Panc1 (cell line): ENCODE data around the gene SMIM38. TPM values are rescaled to one million over a fixed set of nuclear protein-coding genes. Genes with fewer than 3 reads are reported as not detected.

Experiments used
- ATAC-seq: fragments of 200-7000 bp; cut with Tn5 transposase; 2 replicates; pipeline ENCODE4 v1.9.1; 2020; ENCODE audit warnings: mild to moderate bottlenecking, moderate library complexity
- BruUV-seq: library from RNA; stranded (reverse); fragments of 400-500 nt; replicated peaks from 2 replicates; lab custom pipeline; 2021; lab: Mats Ljungman, UMichigan
- CTCF ChIA-PET: fragments of 300-600 bp; sonication (Branson Sonifier 250); formaldehyde crosslinking; loops from one replicate; lab custom pipeline; 2022; ENCODE audit warnings: antibody characterized with exemption; lab: Charles Lee
- POLR2A ChIA-PET: fragments of 300-600 bp; sonication (Branson Sonifier 250); formaldehyde crosslinking; loops from one replicate; lab custom pipeline; 2022; ENCODE audit warnings: antibody characterized with exemption; lab: Charles Lee
- DNase-seq: peaks from one replicate; pipeline ENCODE4 v3.0.0-alpha.2; 2010; ENCODE audit warnings: low read depth, low spot score
- H3K27ac ChIP-seq: 2 replicates; pipeline ENCODE4 v1.5.1; 2011; ENCODE audit warnings: mild to moderate bottlenecking, low read length, inconsistent platforms
- H3K27me3 ChIP-seq: fragments of 200-500 bp; sonication (Bioruptor generic); 2 replicates; pipeline ENCODE4 v1.6.0; 2014; ENCODE audit warnings: low read length, inconsistent platforms; ENCODE audit not compliant: control insufficient read depth, insufficient read depth
- H3K36me3 ChIP-seq: fragments of 200-500 bp; sonication (Bioruptor generic); 2 replicates; pipeline ENCODE4 v1.5.1; 2014; ENCODE audit warnings: inconsistent platforms, mild to moderate bottlenecking, low read length, moderate library complexity; ENCODE audit not compliant: control insufficient read depth, insufficient read depth
- H3K4me1 ChIP-seq: 2 replicates; pipeline ENCODE4 v1.5.1; 2011; ENCODE audit warnings: inconsistent platforms, mild to moderate bottlenecking, low read length, moderate library complexity; ENCODE audit not compliant: control insufficient read depth, insufficient read depth
- H3K4me3 ChIP-seq, 2 experiments: 2 replicates each; pipeline ENCODE4 v1.5.1; 2011 to 2012; ENCODE audit warnings: low read depth in 2 of 2, low read length in 2 of 2, mild to moderate bottlenecking in 2 of 2, inconsistent platforms in 1 of 2, moderate library complexity in 1 of 2
- H3K9me3 ChIP-seq: fragments of 200-500 bp; sonication (Bioruptor generic); 2 replicates; pipeline ENCODE4 v1.5.1; 2014; ENCODE audit warnings: low read depth, mild to moderate bottlenecking, inconsistent platforms, low read length, moderate library complexity; ENCODE audit not compliant: control insufficient read depth, insufficient read depth
- CTCF ChIP-seq: fragments of 450-650 bp; IDR thresholded peaks from 2 replicates; pipeline ENCODE4 v1.5.1; 2017; ENCODE audit warnings: mild to moderate bottlenecking
- POLR2AphosphoS5 ChIP-seq: IDR thresholded peaks from 2 replicates; pipeline ENCODE4 v1.6.1; 2012; ENCODE audit warnings: mild to moderate bottlenecking, low read depth, low read length, moderate library complexity
- REST ChIP-seq, 2 experiments: IDR thresholded peaks; 2 replicates each; pipeline ENCODE4 v1.6.1; 2011 to 2012; ENCODE audit warnings: low read depth in 2 of 2, control low read depth in 1 of 2, low read length in 1 of 2, mild to moderate bottlenecking in 1 of 2, moderate library complexity in 1 of 2; ENCODE audit not compliant: insufficient read depth in 1 of 2
- SIN3A ChIP-seq: IDR thresholded peaks from 2 replicates; pipeline ENCODE4 v1.6.1; 2012; ENCODE audit warnings: low read depth, mild to moderate bottlenecking, low read length, moderate library complexity, borderline replicate concordance; ENCODE audit not compliant: insufficient read depth
- TCF7L2 ChIP-seq: IDR thresholded peaks from 2 replicates; pipeline ENCODE4 v1.6.1; 2011; ENCODE audit warnings: mild to moderate bottlenecking, low read depth, low read length, inconsistent platforms
- in situ Hi-C: cut with HindIII; loops from 2 replicates; pipeline ENCODE4 v1.10.0; 2016; ENCODE audit warnings: low sequenced_read_pairs, low pct_unique_long_range_greater_than_20kb
- intact Hi-C: fragments of 100-400 bp; cut with micrococcal nuclease; formaldehyde crosslinking; loops from one replicate; pipeline ENCODE4 v1.10.0; 2022; ENCODE audit not compliant: unreplicated experiment
- total RNA-seq: library from RNA; stranded (reverse); gene quantifications from one replicate; pipeline ENCODE4 v1.2.1, GENCODE V29; 2021; ENCODE audit not compliant: unreplicated experiment

The SMIM38 gene
- total RNA-seq, 1 experiment from 2014 or later, result 0.46 TPM

- H3K36me3 ChIP-seq, result no peaks in the 10 kb centered on the region
- ATAC-seq (no peak), DNase-seq (no peak)
- H3K9me3 ChIP-seq, result no peaks in the 10 kb centered on the region
- no peak overlapping the region for H3K27ac ChIP-seq
- no peak overlapping the region for H3K4me3 ChIP-seq
- H3K27me3 ChIP-seq, result no peaks in the 10 kb centered on the region
- in situ Hi-C loops, result no loop called here
- intact Hi-C loops, result no loop called here
- CTCF ChIA-PET, result no interaction called here
- no peak for TF ChIP-seq POLR2AphosphoS5
- no peak for TF ChIP-seq TCF7L2
- TF ChIP-seq REST (IDR thresholded peaks at IDR 0.05; ENCODE audit: insufficient read depth in 1 of 2, low read depth in 2 of 2, low read length in 1 of 2), result no peak
- no peak for TF ChIP-seq CTCF
- TF ChIP-seq SIN3A, result no peak
- no TSS peak for BruUV-seq
- H3K4me1 ChIP-seq, result no peaks in the 10 kb centered on the region
- POLR2A ChIA-PET, result no interaction called here
Measured at GRCh38 chr11:69204941-69205742, 49.4 kb downstream of the SMIM38 start.

Other genes starting within 250 kb of the SMIM38 start
- not detected for gene MRGPRD, start 174.9 kb upstream of the SMIM38 start, total RNA-seq
- gene MRGPRF, start 142.7 kb upstream of the SMIM38 start, total RNA-seq, result 0.36 TPM
- 20.6 TPM for gene TPCN2, start 107.0 kb upstream of the SMIM38 start, total RNA-seq
- gene MYEOV, start 138.2 kb downstream of the SMIM38 start, total RNA-seq, result 69.8 TPM